HCT116 (cell line): ENCODE results near the gene CERS6. TPM values are rescaled to one million over a fixed set of nuclear protein-coding genes. Genes with fewer than 3 reads are reported as not detected.
"Not testable (repeated sequence)": the region's sequence is repeated elsewhere in the genome, so short reads cannot be mapped to it uniquely, and the experiment has no call there.

Experiments
- ATAC-seq: fragments of 200-7000 bp; cut with Tn5 transposase; 2 replicates; pipeline ENCODE4 v1.9.1; 2020; ENCODE audit warnings: mild to moderate bottlenecking, moderate library complexity
- BruUV-seq: library from RNA; stranded (reverse); fragments of 400-500 nt; replicated peaks from 2 replicates; lab custom pipeline; 2021; lab: Mats Ljungman, UMichigan
- CTCF ChIA-PET: fragments of 300-600 bp; sonication (Branson Sonifier 250); formaldehyde crosslinking; loops from one replicate; lab custom pipeline; 2021; ENCODE audit warnings: antibody characterized with exemption; lab: Charles Lee
- POLR2A ChIA-PET: fragments of 300-600, 350-600 bp; sonication (Branson Sonifier 250); formaldehyde crosslinking; loops from one replicate; lab custom pipeline; 2021; ENCODE audit warnings: antibody characterized with exemption; lab: Charles Lee
- RAD21 ChIA-PET, 2 experiments: fragments of 300-600 bp; sonication (Branson Sonifier 250); formaldehyde crosslinking; loops; one replicate each; lab custom pipeline; 2023; ENCODE audit warnings: low total read pairs in 2 of 2; ENCODE audit not compliant: uncharacterized antibody in 2 of 2, unreplicated experiment in 2 of 2, low non-redundant PET in 1 of 2; lab: Charles Lee
- DNase-seq: peaks from one replicate; pipeline ENCODE4 v3.0.0-alpha.2; 2010; ENCODE audit warnings: low read depth, low spot score
- H2AFZ ChIP-seq: fragments of 200-600 bp; shearing (Covaris generic), sonication (generic); 2 replicates; pipeline ENCODE4 v1.6.1; 2017; ENCODE audit warnings: low read depth, mixed run types, mixed read lengths, antibody characterized with exemption, low read length; ENCODE audit not compliant: poor library complexity, severe bottlenecking
- H3K27ac ChIP-seq: 2 replicates; pipeline ENCODE4 v1.5.1; 2012; ENCODE audit warnings: low read depth, low read length
- H3K27me3 ChIP-seq: fragments of 200-600 bp; sonication (generic); 2 replicates; pipeline ENCODE4 v1.6.1; 2016; ENCODE audit warnings: mixed run types, low read length, mixed read lengths; ENCODE audit not compliant: insufficient read depth
- H3K36me3 ChIP-seq, 2 experiments: fragments of 200-500 bp in 1 of 2; fragments of 200-600 bp in 1 of 2; sonication (Bioruptor generic) in 1 of 2; sonication (generic) in 1 of 2; 2 replicates each; pipeline versions ENCODE4 v1.5.1 to v1.6.1; 2014 to 2016; ENCODE audit warnings: low read length in 2 of 2, inconsistent platforms in 1 of 2, mixed read lengths in 1 of 2, mixed run types in 1 of 2; ENCODE audit not compliant: insufficient read depth in 2 of 2, control insufficient read depth in 1 of 2
- H3K4me1 ChIP-seq, 2 experiments: fragments of 200-600 bp in 1 of 2; sonication (generic) in 1 of 2; 2 replicates each; pipeline versions ENCODE4 v1.5.1 to v1.6.1; 2012 to 2017; ENCODE audit warnings: low read length in 2 of 2, inconsistent platforms in 1 of 2, mild to moderate bottlenecking in 1 of 2, mixed read lengths in 1 of 2, mixed run types in 1 of 2, moderate library complexity in 1 of 2; ENCODE audit not compliant: insufficient read depth in 2 of 2, control insufficient read depth in 1 of 2
- H3K4me2 ChIP-seq: fragments of 200-600 bp; sonication (generic); 2 replicates; pipeline ENCODE4 v1.6.1; 2017; ENCODE audit warnings: mixed run types, low read length, mixed read lengths
- H3K4me3 ChIP-seq, 2 experiments: fragments of 200-600 bp in 1 of 2; sonication (generic) in 1 of 2; replicated peaks in 1 of 2; 2 replicates each; pipeline ENCODE4 v1.5.1; 2011 to 2016; ENCODE audit warnings: low read length in 2 of 2, control low read depth in 1 of 2, low read depth in 1 of 2, mild to moderate bottlenecking in 1 of 2, mixed read lengths in 1 of 2, mixed run types in 1 of 2
- H3K79me2 ChIP-seq: fragments of 200-600 bp; sonication (generic); 2 replicates; pipeline ENCODE4 v1.6.1; 2017; ENCODE audit warnings: mild to moderate bottlenecking, mixed run types, low read length, moderate library complexity, mixed read lengths; ENCODE audit not compliant: insufficient read depth
- H3K9ac ChIP-seq: fragments of 200-600 bp; sonication (generic); 2 replicates; pipeline ENCODE4 v1.6.1; 2016; ENCODE audit warnings: low read length, mixed read lengths
- H3K9me2 ChIP-seq: fragments of 200-600 bp; sonication (generic), shearing (Covaris generic); 2 replicates; pipeline ENCODE4 v1.6.1; 2017; ENCODE audit warnings: mixed run types, mild to moderate bottlenecking, moderate library complexity; ENCODE audit not compliant: insufficient read depth
- H3K9me3 ChIP-seq, 2 experiments: fragments of 200-500 bp in 1 of 2; fragments of 200-600 bp in 1 of 2; sonication (Bioruptor generic) in 1 of 2; sonication (generic) in 1 of 2; 2 replicates each; pipeline ENCODE4 v1.6.1; 2014 to 2017; ENCODE audit warnings: low read length in 2 of 2, mixed read lengths in 2 of 2, inconsistent platforms in 1 of 2, low read depth in 1 of 2, mild to moderate bottlenecking in 1 of 2, mixed run types in 1 of 2, moderate library complexity in 1 of 2; ENCODE audit not compliant: control insufficient read depth in 1 of 2, insufficient read depth in 1 of 2
- H4K20me1 ChIP-seq: fragments of 200-600 bp; sonication (generic), shearing (Covaris generic); 2 replicates; pipeline ENCODE4 v1.6.1; 2017; ENCODE audit warnings: mixed run types, mild to moderate bottlenecking, moderate library complexity; ENCODE audit not compliant: insufficient read depth
- CBX3 ChIP-seq: IDR thresholded peaks from 2 replicates; pipeline ENCODE4 v1.6.1; 2012; ENCODE audit warnings: low read depth
- POLR2AphosphoS5 ChIP-seq: IDR thresholded peaks from 2 replicates; pipeline ENCODE4 v1.6.1; 2011; ENCODE audit warnings: mild to moderate bottlenecking, low read depth, low read length, moderate library complexity
- SP1 ChIP-seq: IDR thresholded peaks from 2 replicates; pipeline ENCODE4 v1.6.1; 2012; ENCODE audit warnings: low read depth
- ZNF274 ChIP-seq: fragments of 200-500 bp; sonication (Bioruptor generic); IDR thresholded peaks from 2 replicates; pipeline ENCODE4 v1.6.1; 2014; ENCODE audit warnings: mild to moderate bottlenecking, low read depth, low read length, inconsistent platforms
- intact Hi-C: fragments of 100-400 bp; cut with micrococcal nuclease; formaldehyde crosslinking; loops from 2 replicates; pipeline ENCODE4 v1.10.0; 2022
- total RNA-seq: library from RNA; stranded (reverse); gene quantifications from one replicate; pipeline ENCODE4 v1.2.1, GENCODE V29; 2021; ENCODE audit not compliant: unreplicated experiment
- TF ChIP-seq, protein P1 (sequence below): IDR thresholded peaks from 2 replicates; pipeline ENCODE4 v1.6.1; 2012; ENCODE audit warnings: low read depth

CERS6 gene
- total RNA-seq, 1 experiment from 2014 or later, result 37.0 TPM

DNA sequence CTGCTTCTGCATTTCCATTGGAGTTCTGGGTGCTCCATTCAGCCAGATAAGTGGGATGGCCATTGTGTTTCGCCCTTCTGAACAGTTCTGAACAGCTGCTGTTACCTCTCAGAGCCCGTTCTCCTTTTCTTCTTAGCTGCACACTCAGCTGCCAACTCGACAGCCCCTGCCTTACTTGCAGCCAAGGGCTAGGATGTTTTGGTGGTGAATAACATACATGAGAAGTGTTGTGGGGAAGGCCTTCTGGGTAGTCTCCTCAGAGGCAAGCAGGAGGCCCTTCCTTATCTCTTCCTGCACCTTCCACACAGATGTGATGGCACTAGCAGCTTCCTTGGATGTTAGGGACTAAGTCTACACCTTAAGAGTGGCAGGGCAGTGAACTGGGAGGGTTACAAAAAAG lies 207.9 kb downstream of the CERS6 start (continued):
- TF ChIP-seq, protein P1, sequence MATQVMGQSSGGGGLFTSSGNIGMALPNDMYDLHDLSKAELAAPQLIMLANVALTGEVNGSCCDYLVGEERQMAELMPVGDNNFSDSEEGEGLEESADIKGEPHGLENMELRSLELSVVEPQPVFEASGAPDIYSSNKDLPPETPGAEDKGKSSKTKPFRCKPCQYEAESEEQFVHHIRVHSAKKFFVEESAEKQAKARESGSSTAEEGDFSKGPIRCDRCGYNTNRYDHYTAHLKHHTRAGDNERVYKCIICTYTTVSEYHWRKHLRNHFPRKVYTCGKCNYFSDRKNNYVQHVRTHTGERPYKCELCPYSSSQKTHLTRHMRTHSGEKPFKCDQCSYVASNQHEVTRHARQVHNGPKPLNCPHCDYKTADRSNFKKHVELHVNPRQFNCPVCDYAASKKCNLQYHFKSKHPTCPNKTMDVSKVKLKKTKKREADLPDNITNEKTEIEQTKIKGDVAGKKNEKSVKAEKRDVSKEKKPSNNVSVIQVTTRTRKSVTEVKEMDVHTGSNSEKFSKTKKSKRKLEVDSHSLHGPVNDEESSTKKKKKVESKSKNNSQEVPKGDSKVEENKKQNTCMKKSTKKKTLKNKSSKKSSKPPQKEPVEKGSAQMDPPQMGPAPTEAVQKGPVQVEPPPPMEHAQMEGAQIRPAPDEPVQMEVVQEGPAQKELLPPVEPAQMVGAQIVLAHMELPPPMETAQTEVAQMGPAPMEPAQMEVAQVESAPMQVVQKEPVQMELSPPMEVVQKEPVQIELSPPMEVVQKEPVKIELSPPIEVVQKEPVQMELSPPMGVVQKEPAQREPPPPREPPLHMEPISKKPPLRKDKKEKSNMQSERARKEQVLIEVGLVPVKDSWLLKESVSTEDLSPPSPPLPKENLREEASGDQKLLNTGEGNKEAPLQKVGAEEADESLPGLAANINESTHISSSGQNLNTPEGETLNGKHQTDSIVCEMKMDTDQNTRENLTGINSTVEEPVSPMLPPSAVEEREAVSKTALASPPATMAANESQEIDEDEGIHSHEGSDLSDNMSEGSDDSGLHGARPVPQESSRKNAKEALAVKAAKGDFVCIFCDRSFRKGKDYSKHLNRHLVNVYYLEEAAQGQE, result no peak
- TF ChIP-seq POLR2AphosphoS5 (no peak), ZNF274 (no peak), CBX3 (no peak), SP1 (no peak)

DNA sequence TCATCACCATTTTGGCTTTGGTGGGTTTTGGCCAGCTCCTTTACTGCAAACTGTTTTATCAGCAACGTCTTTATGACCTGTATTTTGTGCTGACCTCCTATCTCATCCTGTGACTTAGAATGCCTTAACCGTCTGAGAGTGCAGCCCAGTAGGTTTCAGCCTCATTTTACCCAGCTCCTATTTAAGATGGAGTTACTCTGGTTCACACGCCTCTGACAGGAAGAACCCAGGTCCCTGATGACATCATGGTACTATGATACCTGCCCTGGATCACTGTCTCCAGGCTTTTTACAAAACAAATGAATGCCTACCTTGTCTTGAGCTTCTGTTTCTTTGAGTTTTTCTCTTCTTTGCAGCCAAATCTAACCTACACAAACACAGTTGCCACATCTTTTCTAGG lies 208.6 kb downstream of the CERS6 start:
- H4K20me1 ChIP-seq, ATAC-seq, H3K27ac ChIP-seq, H3K4me1 ChIP-seq, H3K9ac ChIP-seq, H3K9me2 ChIP-seq, POLR2A ChIA-PET, H2AFZ ChIP-seq, BruUV-seq, H3K4me2 ChIP-seq, H3K79me2 ChIP-seq, H3K27me3 ChIP-seq, DNase-seq, H3K9me3 ChIP-seq, intact Hi-C loops, H3K36me3 ChIP-seq, RAD21 ChIA-PET, CTCF ChIA-PET, H3K4me3 ChIP-seq: not testable (repeated sequence)
